GM23338 (cell line): ENCODE measurements around the gene SNN.

Experiments used
- CREB1 ChIP-seq: fragments of 250-450 bp; sonication (Bioruptor Pico); IDR thresholded peaks from 2 replicates; pipeline ENCODE4 v1.5.0; 2020; ENCODE audit warnings: low read depth, mild to moderate bottlenecking, moderate library complexity
- EZH2 ChIP-seq: fragments of 200-600 bp; sonication (generic); IDR thresholded peaks from one replicate; pipeline ENCODE4 v1.8.0; 2017; ENCODE audit warnings: antibody characterized with exemption, mild to moderate bottlenecking, low read depth; ENCODE audit not compliant: unreplicated experiment
- EZH2phosphoT487 ChIP-seq: fragments of 200-600 bp; sonication (generic); IDR thresholded peaks from one replicate; pipeline ENCODE4 v1.8.1; 2018; ENCODE audit warnings: antibody characterized with exemption; ENCODE audit not compliant: unreplicated experiment
- NANOG ChIP-seq: IDR thresholded peaks from 2 replicates; pipeline ENCODE4 v1.6.1; 2016; ENCODE audit warnings: antibody characterized with exemption, borderline replicate concordance
- POLR2AphosphoS5 ChIP-seq: IDR thresholded peaks from 2 replicates; pipeline ENCODE4 v1.6.1; 2016; ENCODE audit warnings: antibody characterized with exemption, low read depth
- STAT1 ChIP-seq: IDR thresholded peaks from one replicate; pipeline ENCODE4 v1.6.1; 2016; ENCODE audit warnings: antibody characterized with exemption; ENCODE audit not compliant: unreplicated experiment
- ZNF114 ChIP-seq: fragments of 250-450 bp; sonication (Bioruptor Pico); IDR thresholded peaks from 2 replicates; pipeline ENCODE4 v1.5.0; 2020; ENCODE audit warnings: mild to moderate bottlenecking, moderate library complexity
- TF ChIP-seq, protein P1 (sequence below), 2 experiments: fragments of 200-600 bp in 1 of 2; sonication (generic) in 1 of 2; conservative IDR thresholded peaks; 2 replicates each; pipeline versions ENCODE4 v1.5.1 to v1.6.1; 2016 to 2017; ENCODE audit warnings: antibody characterized with exemption in 2 of 2, low read depth in 2 of 2, mild to moderate bottlenecking in 2 of 2, moderate library complexity in 1 of 2
- TF ChIP-seq, protein P2 (sequence below): IDR thresholded peaks from one replicate; pipeline ENCODE4 v1.6.1; 2018; ENCODE audit warnings: antibody characterized with exemption; ENCODE audit not compliant: unreplicated experiment
- TF ChIP-seq, protein P3 (sequence below): IDR thresholded peaks from 2 replicates; pipeline ENCODE4 v1.6.1; 2016; ENCODE audit warnings: antibody characterized with exemption

DNA sequence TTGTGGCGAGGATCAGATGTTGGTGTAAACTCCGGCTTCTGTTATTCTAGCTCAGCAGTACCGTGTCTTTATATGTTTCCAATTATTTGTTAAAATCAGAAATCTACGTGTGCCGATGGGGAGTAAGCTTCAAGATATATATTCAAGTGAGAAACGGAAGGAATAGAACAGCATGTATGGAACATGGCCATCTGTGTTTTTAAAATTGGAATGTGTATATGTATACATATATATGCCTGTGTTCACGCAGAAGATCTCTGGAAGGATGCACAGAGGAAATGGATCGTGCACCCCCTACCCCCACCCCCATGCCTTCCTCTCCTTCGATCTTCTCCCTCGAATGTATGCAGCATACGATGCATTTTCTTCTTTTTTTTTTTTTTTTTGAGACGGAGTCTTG, 7.7 kb upstream of the SNN start:
- TF ChIP-seq, protein P1, sequence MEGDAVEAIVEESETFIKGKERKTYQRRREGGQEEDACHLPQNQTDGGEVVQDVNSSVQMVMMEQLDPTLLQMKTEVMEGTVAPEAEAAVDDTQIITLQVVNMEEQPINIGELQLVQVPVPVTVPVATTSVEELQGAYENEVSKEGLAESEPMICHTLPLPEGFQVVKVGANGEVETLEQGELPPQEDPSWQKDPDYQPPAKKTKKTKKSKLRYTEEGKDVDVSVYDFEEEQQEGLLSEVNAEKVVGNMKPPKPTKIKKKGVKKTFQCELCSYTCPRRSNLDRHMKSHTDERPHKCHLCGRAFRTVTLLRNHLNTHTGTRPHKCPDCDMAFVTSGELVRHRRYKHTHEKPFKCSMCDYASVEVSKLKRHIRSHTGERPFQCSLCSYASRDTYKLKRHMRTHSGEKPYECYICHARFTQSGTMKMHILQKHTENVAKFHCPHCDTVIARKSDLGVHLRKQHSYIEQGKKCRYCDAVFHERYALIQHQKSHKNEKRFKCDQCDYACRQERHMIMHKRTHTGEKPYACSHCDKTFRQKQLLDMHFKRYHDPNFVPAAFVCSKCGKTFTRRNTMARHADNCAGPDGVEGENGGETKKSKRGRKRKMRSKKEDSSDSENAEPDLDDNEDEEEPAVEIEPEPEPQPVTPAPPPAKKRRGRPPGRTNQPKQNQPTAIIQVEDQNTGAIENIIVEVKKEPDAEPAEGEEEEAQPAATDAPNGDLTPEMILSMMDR (conservative IDR thresholded peaks at IDR 0.05; ENCODE audit: low read depth in 2 of 2), result no peak
- TF ChIP-seq, protein P2, sequence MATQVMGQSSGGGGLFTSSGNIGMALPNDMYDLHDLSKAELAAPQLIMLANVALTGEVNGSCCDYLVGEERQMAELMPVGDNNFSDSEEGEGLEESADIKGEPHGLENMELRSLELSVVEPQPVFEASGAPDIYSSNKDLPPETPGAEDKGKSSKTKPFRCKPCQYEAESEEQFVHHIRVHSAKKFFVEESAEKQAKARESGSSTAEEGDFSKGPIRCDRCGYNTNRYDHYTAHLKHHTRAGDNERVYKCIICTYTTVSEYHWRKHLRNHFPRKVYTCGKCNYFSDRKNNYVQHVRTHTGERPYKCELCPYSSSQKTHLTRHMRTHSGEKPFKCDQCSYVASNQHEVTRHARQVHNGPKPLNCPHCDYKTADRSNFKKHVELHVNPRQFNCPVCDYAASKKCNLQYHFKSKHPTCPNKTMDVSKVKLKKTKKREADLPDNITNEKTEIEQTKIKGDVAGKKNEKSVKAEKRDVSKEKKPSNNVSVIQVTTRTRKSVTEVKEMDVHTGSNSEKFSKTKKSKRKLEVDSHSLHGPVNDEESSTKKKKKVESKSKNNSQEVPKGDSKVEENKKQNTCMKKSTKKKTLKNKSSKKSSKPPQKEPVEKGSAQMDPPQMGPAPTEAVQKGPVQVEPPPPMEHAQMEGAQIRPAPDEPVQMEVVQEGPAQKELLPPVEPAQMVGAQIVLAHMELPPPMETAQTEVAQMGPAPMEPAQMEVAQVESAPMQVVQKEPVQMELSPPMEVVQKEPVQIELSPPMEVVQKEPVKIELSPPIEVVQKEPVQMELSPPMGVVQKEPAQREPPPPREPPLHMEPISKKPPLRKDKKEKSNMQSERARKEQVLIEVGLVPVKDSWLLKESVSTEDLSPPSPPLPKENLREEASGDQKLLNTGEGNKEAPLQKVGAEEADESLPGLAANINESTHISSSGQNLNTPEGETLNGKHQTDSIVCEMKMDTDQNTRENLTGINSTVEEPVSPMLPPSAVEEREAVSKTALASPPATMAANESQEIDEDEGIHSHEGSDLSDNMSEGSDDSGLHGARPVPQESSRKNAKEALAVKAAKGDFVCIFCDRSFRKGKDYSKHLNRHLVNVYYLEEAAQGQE, result no peak
- TF ChIP-seq POLR2AphosphoS5 (no peak), STAT1 (no peak), CREB1 (CRISPR knock-in tag) (no peak), EZH2 (no peak), EZH2phosphoT487 (no peak), NANOG (no peak), ZNF114 (CRISPR knock-in tag) (no peak)
- TF ChIP-seq, protein P3, sequence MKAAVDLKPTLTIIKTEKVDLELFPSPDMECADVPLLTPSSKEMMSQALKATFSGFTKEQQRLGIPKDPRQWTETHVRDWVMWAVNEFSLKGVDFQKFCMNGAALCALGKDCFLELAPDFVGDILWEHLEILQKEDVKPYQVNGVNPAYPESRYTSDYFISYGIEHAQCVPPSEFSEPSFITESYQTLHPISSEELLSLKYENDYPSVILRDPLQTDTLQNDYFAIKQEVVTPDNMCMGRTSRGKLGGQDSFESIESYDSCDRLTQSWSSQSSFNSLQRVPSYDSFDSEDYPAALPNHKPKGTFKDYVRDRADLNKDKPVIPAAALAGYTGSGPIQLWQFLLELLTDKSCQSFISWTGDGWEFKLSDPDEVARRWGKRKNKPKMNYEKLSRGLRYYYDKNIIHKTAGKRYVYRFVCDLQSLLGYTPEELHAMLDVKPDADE, result no peak
